Measurements from ENCODE around the gene CACNA1E. TPM values are rescaled to one million over a fixed set of nuclear protein-coding genes. Genes with fewer than 3 reads are reported as not detected.

The CACNA1E gene
- total and polyA plus RNA-seq, 2 experiments from 2014 or later = 0.32 to 1.1 TPM

DNA sequence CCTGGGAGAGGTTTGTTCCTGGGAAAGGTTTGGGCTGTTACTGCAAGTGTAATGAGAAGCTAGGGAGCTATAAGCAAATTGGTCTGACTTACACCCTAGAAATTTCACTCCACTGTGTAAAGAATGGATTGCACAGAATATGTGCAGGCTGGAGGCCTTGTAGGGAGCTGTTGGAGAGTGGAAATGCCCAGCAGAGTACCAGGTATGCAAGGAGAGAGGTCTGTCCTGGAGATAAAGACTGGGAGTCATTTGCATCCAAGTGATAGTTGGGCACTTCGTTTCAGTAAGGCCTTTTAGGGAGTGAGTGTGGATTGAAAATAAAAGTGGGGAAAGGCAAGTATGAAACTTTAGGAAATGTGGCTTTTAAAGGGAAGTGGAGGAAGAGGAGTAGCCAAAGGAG is 75.8 kb downstream of the CACNA1E start (continued):
- TF ChIP-seq STAT1 (IDR thresholded peaks at IDR 0.05; ENCODE audit: unreplicated experiment) (no peak), POLR2AphosphoS5 (IDR thresholded peaks at IDR 0.05; ENCODE audit: low read depth) (no peak)

- Histone ChIP-seq H4K20me1 (replicated peaks; ENCODE audit: insufficient read depth) (no peaks in the 10 kb centered on the region), H3K27ac (ENCODE audit: low read depth) (no peak overlapping the region), H3K4me3 (no peak overlapping the region), H3F3A (replicated peaks; ENCODE audit: low read depth) (no peaks in the 10 kb centered on the region), H3K4me2 (no peak overlapping the region), H3K36me3 (ENCODE audit: insufficient read depth) (no peaks in the 10 kb centered on the region), H3K27me3 (ENCODE audit: insufficient read depth) (no peaks in the 10 kb centered on the region), H2AFZ (no peak overlapping the region), H3K79me2 (replicated peaks; ENCODE audit: insufficient read depth) (no peaks in the 10 kb centered on the region), H3K4me1 (ENCODE audit: insufficient read depth) (peaks cover 7% of the 10 kb centered on the region; the same call in 1 of the 2 replicates), H3K9me2 (ENCODE audit: insufficient read depth) (no peaks in the 10 kb centered on the region)
- Mint-ChIP-seq H3K4me3 (no peak overlapping the region), H3K9me3 (no peaks in the 10 kb centered on the region; the same call in 2 of the 3 replicates), H3K27ac (no peak overlapping the region), H3K27me3 (ENCODE audit: insufficient read depth, low read depth, poor library complexity) (no peaks in the 10 kb centered on the region), H3K4me1 (no peaks in the 10 kb centered on the region), H3K36me3 (ENCODE audit: low read depth) (no peaks in the 10 kb centered on the region; the same call in 2 of the 3 replicates)
- no peak for TF ChIP-seq STAT1 (IDR thresholded peaks at IDR 0.05; ENCODE audit: unreplicated experiment)
- no peak for TF ChIP-seq NANOG (IDR thresholded peaks at IDR 0.05; ENCODE audit: borderline replicate concordance)
- DNase-seq (ENCODE audit: low spot score) = no peak
- ATAC-seq = no peak
Observed at GRCh38 chr1:181562395-181562794, 79.1 kb downstream of the CACNA1E start.

GRCh38 chr1:181568736-181569135 is 85.4 kb downstream of the CACNA1E start:
- Histone ChIP-seq H3K79me2 (replicated peaks; ENCODE audit: insufficient read depth) (no peaks in the 10 kb centered on the region), H3K4me2 (no peak overlapping the region), H2AFZ (no peak overlapping the region), H3F3A (replicated peaks; ENCODE audit: low read depth) (no peaks in the 10 kb centered on the region), H3K27me3 (ENCODE audit: insufficient read depth) (no peaks in the 10 kb centered on the region), H3K27ac (ENCODE audit: low read depth) (no peak overlapping the region), H3K36me3 (ENCODE audit: insufficient read depth) (no peaks in the 10 kb centered on the region), H3K4me3 (no peak overlapping the region), H4K20me1 (replicated peaks; ENCODE audit: insufficient read depth) (no peaks in the 10 kb centered on the region), H3K9me2 (ENCODE audit: insufficient read depth) (no peaks in the 10 kb centered on the region; the same call in 1 of the 2 replicates), H3K4me1 (ENCODE audit: insufficient read depth) (no peaks in the 10 kb centered on the region)
- ATAC-seq (no peak), DNase-seq (ENCODE audit: low spot score) (no peak)
- Mint-ChIP-seq H3K27me3 (ENCODE audit: insufficient read depth, low read depth, poor library complexity) (no peaks in the 10 kb centered on the region), H3K4me1 (no peaks in the 10 kb centered on the region), H3K9me3 (no peaks in the 10 kb centered on the region; the same call in 2 of the 3 replicates), H3K4me3 (no peak overlapping the region), H3K27ac (no peak overlapping the region), H3K36me3 (ENCODE audit: low read depth) (no peaks in the 10 kb centered on the region; the same call in 2 of the 3 replicates)
- TF ChIP-seq STAT1 (IDR thresholded peaks at IDR 0.05; ENCODE audit: unreplicated experiment) (no peak), ZNF462 (CRISPR knock-in tag; IDR thresholded peaks at IDR 0.05) (no peak)
